8988T (cell line): ENCODE data around the gene ACTC1.
"Not testable (repeated sequence)": the region's sequence is repeated elsewhere in the genome, so short reads cannot be mapped to it uniquely, and the experiment has no call there.

Experiments used
- DNase-seq: peaks from one replicate; pipeline ENCODE4 v3.0.0; 2011

ACTC1 gene

GRCh38 chr15:34795267-34796081, at the start of gene ACTC1:
Gene ACTC1 (minus strand): TSS chr15:34795549. CDS start chr15:34794808, 741 bp downstream.
- peak; percentile 57 for DNase-seq

GRCh38 chr15:34841262-34841725, 45.9 kb upstream of the ACTC1 start:
- no peak for DNase-seq

DNA sequence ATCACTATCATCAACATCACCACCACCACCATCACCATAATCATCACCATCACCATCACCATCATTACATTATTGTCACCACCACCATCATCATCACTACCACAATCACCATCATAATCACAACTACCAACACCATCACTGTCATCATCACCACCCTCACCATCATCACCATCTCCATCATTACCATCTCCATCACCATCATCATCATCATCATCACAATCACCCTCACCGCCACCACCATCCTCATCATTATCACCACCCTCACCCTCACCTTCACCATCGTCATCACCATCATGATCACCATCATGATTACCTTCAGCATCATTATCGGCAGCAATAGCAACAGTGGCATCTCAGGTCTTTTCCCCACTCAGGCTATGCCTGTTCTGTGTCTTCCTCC, 42.9 kb upstream of the ACTC1 start:
- no peak for DNase-seq

DNA sequence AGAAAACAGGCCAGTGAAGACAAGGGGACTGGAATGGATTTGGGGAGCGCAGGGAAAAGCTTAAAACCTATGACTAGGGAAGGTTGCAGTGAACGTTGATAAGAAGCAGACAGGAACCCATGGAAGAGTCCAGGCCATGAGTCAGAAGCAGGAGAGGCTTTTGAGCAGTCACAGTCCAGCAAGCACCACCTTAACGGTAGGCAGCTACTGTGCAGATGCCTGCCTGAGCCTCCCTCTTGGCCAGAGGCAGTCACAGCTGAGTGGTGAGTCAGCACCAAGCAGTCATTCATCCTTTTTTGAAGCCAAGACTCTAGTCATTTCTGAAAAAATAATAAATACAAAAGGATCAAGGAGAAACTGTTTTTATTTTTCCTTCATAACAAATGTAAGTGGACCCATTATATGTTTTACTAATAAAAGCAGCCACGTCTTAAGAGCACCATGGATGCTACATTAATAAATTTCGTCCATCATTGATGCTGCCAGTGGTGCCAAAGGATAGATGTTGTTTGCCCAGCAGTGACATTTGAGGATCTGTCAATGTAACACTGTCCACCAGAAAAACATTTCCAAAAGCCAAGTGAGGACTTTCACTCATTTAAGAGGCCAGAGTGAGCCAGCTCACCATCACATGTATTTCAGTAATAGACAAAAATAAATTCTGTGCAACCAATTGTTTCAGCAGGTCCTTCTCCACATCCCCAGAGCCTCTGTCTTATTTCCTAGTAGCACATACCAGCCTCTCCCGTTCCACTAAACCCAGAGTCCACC, 42.1 kb upstream of the ACTC1 start:
- DNase-seq: no peak

DNA sequence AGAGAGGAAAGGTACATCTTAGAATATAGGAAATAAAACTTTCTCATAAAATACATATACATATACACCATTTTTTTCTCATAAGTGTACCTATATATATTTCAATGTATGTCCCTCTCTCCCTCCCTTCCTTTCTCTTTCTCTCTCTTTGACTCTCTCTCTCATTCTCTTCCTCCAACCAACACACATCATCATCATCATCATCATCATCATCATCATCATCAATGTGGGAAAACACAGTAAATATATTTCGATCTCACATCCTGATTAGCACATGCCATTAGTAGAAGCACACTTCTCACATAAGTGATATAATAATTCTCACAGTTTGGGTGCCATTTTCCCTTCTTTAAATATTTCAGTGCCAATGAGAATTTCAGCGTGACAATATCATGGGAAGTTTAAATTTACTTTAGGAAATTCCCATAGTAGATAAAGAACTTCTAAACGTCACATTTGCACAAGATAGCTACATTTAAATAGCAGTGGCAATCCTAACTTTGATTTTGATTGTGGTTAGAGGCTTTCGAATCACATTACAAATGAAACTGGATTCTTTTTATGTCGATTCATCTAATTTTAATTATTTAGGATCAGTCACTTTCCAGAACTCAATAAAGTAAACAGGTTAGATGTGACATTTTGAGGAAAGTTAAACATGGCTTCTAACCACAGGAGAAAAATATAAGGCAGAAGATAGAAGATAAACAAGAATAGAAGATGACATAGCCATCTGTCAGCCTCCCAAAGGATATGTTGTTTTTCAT, 33.0 kb upstream of the ACTC1 start:
- no peak for DNase-seq

- DNase-seq: no peak
Measured at GRCh38 chr15:34821831-34822230, 26.5 kb upstream of the ACTC1 start.

DNA sequence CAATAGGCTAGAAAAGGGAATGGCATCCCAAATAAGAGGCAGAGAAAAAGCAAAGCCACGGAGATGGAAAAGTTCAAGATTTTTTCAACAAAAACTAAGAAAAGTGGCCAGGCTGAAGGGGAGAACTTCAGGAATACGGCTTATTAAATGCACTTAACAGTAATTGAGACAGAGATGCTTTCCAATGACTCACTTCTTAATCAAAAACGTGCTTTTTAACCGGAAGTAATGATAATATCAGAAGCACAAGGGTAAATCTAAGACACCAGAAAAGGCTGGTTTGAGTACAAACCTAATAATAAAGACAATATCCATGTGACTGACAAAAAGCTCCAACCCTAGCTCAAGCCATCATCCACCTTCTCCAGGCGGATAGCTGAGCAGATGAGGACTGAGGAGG, 24.8 kb upstream of the ACTC1 start:
- no peak for DNase-seq

DNA sequence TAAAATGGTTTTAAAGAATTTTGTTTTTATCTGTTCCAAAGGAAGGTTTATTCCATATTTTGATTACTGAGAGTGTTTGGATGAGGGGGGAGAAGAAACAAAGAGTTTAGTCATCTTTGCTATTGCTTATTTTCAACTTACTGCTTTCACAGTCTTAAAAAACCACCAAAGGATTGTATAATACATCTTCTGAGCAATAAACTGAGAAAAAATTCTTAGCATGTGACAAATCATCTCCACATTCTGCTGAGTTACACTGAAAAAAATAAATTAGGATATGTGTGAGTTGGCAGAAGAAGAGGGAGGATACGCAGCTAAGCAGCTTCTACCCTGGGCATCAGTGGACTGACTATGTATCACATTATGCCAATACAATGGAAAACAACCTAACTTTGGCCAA, 23.2 kb upstream of the ACTC1 start:
- DNase-seq: no peak

DNA sequence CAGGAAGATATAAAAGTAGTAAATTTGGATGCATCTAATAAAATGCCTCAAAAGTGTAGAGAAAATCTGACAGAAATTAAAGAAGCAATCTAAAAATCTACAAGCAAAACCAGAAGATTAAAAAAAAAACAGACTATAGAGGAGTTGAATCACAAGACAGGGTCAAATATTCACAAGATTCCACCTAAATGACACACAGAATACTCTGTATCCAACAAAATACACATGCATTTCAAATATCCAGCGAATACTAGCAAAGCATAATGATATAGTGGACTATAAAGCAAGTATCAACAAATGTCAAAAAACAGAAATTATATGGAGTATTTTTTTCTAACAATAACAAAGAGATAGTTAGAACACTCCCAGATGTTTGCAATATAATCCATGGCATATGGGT, 20.5 kb upstream of the ACTC1 start:
- DNase-seq: no peak

DNA sequence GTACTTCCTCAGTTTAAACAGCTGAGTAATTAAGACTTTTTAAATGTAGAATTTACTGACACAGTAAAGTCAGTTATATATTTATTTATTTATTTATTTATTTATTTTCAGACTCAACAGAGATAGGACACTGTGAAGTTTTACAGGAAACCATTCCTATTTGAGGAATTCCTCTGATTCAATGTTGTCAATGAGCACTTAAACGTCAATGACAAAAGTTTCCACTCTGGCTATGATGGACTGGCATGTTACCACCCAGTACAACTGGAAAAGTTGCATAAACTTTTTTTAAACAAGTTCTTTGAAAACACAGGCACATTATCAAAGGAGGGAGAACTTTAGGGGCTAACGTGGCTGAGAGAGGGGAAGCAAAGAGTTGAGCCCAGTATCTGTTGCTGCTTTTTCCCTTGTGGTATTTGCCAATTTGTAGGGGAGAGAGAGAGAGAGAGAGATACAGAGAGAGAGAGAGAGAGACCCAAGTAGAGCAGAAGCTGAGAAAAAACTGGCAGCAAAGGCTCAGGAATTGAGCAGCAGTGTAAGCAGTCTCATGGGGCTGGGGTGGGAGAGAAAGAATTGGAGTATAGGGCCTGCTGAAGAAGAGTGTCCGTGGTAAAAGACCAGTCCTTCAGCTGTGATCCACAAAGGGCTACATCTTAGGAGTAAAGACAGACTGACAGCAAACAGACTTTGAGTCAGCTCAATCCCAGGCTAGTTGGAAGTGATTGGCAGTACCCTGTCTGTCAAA, 18.3 kb upstream of the ACTC1 start:
- DNase-seq: no peak

GRCh38 chr15:34812868-34813365, 17.6 kb upstream of the ACTC1 start:
- DNase-seq: not testable (repeated sequence)

DNA sequence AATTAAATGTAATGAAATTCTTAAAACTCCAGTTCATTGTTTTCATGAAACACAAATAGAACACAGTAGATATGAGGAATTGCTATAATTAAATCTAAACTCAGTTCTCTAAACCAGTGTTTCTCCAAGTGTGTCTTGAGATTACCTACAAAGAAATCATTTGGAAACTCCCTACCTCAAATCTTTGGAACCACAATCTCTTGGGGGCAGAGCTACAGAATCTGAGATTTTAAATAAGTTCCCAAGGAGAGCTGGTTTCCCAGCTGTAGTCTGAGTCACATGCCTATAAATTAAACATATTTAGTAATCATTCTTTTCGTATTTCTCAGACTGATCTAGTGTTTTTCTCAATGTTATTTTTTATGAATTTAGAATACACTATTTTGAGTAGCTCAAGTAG, 17.0 kb upstream of the ACTC1 start:
- no peak for DNase-seq

DNA sequence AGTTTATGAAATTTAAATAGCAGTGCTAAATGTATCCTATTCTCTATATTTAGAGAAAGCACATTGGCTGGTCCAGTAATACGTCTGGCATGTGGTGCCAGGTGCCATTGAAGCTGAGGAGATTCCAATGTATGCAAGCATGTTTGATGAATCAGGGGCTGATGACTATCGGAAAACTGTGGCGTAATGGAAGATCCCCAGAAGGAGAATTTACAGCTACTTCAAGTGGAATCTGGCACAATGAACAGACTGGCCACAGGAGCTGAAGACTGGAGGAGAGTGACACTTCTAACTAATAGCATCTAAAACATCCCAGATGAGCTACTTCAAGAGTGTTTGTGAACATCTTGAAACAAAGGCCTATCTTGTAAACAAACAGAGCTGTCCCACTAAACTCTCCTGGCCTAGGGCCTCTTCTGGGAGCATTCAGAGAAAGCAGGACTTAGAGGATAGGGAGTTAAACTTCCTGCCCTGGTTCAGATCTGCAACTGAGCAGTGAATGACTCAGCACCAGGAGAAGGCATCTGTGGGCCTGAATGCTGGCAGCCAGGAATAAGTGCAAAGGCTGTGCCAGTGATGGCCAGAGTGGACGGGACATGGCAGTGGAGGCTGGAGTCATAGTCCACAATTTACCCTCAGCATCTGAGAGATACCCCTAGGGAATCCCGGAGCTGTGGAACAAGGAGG, 15.2 kb upstream of the ACTC1 start:
- DNase-seq: peak; percentile 17

GRCh38 chr15:34809186-34809585, 13.8 kb upstream of the ACTC1 start:
- DNase-seq: no peak

- DNase-seq: no peak
Measured at GRCh38 chr15:34808016-34808415, 12.7 kb upstream of the ACTC1 start.

GRCh38 chr15:34807241-34807640, 11.9 kb upstream of the ACTC1 start:
- DNase-seq: not testable (repeated sequence)

- DNase-seq: no peak
Measured at GRCh38 chr15:34804776-34805175, 9.4 kb upstream of the ACTC1 start.

GRCh38 chr15:34804113-34804512, 8.8 kb upstream of the ACTC1 start:
- no peak for DNase-seq

DNA sequence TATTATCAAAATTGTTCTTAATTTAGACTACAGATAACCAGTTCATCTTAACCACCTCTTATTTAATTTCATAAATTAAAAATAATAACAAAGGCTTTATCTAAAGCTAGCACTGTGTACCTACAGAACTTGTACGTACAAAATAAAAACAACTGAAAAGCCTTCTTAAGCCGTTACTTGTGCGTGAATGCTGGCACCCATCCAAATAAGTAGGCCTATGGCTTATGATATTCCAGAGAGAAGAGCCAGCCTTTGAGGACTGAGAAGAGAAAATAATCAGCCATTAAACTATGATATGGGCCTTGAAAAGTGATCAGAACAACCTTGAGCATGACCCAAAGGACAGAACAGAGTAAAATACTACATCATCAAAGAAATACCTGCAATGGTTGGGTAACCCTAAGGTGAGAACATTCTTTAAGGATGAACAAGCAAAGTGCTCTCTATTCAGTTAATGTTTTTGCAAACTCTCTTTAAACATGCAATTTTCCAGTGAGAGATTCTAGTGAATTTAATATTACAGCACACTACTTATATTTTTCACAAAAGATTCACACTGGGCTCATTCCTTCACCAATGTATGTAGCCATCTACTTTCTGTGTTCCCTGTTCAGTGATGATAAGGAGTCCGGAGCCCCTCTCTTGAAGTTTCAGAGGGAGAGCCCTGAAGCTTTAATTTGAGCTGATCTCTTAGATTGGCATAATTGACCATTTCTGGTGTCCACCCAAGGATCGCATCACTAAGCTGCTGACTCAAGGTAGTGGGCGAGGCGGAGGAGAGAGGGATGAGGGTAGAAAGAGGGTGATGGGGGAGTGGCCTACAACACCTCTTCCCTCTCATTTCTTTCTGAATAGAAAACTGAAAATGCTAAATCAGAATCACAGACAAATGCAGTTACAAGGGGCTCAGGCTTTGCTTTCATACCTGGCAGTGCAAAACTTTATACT, 7.7 kb upstream of the ACTC1 start:
- DNase-seq: no peak

GRCh38 chr15:34802371-34802770, 7.0 kb upstream of the ACTC1 start:
- DNase-seq: no peak
